Smooth muscle cell (in vitro differentiated cells): Measurements from ENCODE around the gene CALD1. TPM values are rescaled to one million over a fixed set of nuclear protein-coding genes. Genes with fewer than 3 reads are reported as not detected.

Experiments used
- DNase-seq: peaks from one replicate; lab custom pipeline; 2025; ENCODE audit not compliant: unreplicated experiment; lab: John Stamatoyannopoulos, UW
- H2AFZ ChIP-seq: fragments of 200-600 bp; sonication (generic); 2 replicates; pipeline ENCODE4 v1.6.0; 2016; ENCODE audit warnings: antibody characterized with exemption, low read depth, mild to moderate bottlenecking
- H3F3A ChIP-seq: fragments of 200-600 bp; sonication (generic); 2 replicates; pipeline ENCODE4 v1.6.0; 2017; ENCODE audit warnings: antibody characterized with exemption, low read depth
- H3K27ac ChIP-seq: fragments of 200-600 bp; sonication (generic); 2 replicates; pipeline ENCODE4 v1.5.1; 2016; ENCODE audit warnings: low read depth, mild to moderate bottlenecking
- H3K27me3 ChIP-seq: fragments of 200-600 bp; sonication (generic); 2 replicates; pipeline ENCODE4 v1.6.1; 2016; ENCODE audit warnings: low read depth, mild to moderate bottlenecking
- H3K36me3 ChIP-seq: fragments of 200-600 bp; sonication (generic); 2 replicates; pipeline ENCODE4 v1.5.1; 2016; ENCODE audit warnings: low read depth
- H3K4me1 ChIP-seq: fragments of 200-600 bp; sonication (generic); 2 replicates; pipeline ENCODE4 v1.5.1; 2016; ENCODE audit warnings: low read depth
- H3K4me2 ChIP-seq: fragments of 200-600 bp; sonication (generic); 2 replicates; pipeline ENCODE4 v1.6.0; 2016; ENCODE audit warnings: mild to moderate bottlenecking
- H3K4me3 ChIP-seq: fragments of 200-600 bp; sonication (generic); 2 replicates; pipeline ENCODE4 v1.5.1; 2016; ENCODE audit warnings: mild to moderate bottlenecking
- H3K79me2 ChIP-seq: fragments of 200-600 bp; sonication (generic); 2 replicates; pipeline ENCODE4 v1.6.0; 2016; ENCODE audit warnings: low read depth, mild to moderate bottlenecking
- H3K9ac ChIP-seq: fragments of 200-600 bp; sonication (generic); 2 replicates; pipeline ENCODE4 v1.6.0; 2016; ENCODE audit warnings: low read depth
- H3K9me3 ChIP-seq: fragments of 200-600 bp; sonication (generic); replicated peaks from 2 replicates; pipeline ENCODE4 v1.5.1; 2016; ENCODE audit warnings: low read depth
- H4K20me1 ChIP-seq: fragments of 200-600 bp; sonication (generic); 2 replicates; pipeline ENCODE4 v1.6.0; 2016; ENCODE audit warnings: low read depth
- WGBS: methylation state at CpG from one replicate; pipeline ENCODE4 v1.1.7; 2016; ENCODE audit warnings: low lambda C conversion rate; 5-methylcytosine and 5-hydroxymethylcytosine counted together
- polyA plus RNA-seq: library from polyadenylated mRNA; unstranded; fragments of >200 nt; fragmentation: Nextera tagmentation; extraction: Ambion mirVana; gene quantifications from 2 replicates; pipeline ENCODE4 v1.2.1, GENCODE V29; 2016
- total RNA-seq: library from RNA; depleted of rRNA; stranded (reverse); fragments of >200 nt; gene quantifications from 2 replicates; pipeline ENCODE4 v1.2.3, GENCODE V29; 2014
- TF ChIP-seq, protein P1 (sequence below): fragments of 200-600 bp; sonication (generic); IDR thresholded peaks from 2 replicates; pipeline ENCODE4 v1.5.1; 2017; ENCODE audit warnings: borderline replicate concordance, mild to moderate bottlenecking, antibody characterized with exemption; ENCODE audit not compliant: insufficient read depth, poor library complexity, severe bottlenecking

CALD1 gene
- total and polyA plus RNA-seq, 2 experiments from 2014 or later = 948 to 1,552 TPM

GRCh38 chr7:134731616-134732015 lies 47.8 kb upstream of the CALD1 start:
- peaks cover 12% of the 10 kb centered on the region for H3K79me2 ChIP-seq
- WGBS = 17% methylated on average over 1 of the region's 1 CpG
- no peak for DNase-seq
- H3K27ac ChIP-seq = peak overlapping the region; percentile 90
- H3K4me3 ChIP-seq = no peak overlapping the region
- H3K9ac ChIP-seq = peak overlapping the region; percentile 17
- H3K4me2 ChIP-seq = peak overlapping the region; percentile 80
- no peaks in the 10 kb centered on the region for H3K36me3 ChIP-seq
- TF ChIP-seq, protein P1, sequence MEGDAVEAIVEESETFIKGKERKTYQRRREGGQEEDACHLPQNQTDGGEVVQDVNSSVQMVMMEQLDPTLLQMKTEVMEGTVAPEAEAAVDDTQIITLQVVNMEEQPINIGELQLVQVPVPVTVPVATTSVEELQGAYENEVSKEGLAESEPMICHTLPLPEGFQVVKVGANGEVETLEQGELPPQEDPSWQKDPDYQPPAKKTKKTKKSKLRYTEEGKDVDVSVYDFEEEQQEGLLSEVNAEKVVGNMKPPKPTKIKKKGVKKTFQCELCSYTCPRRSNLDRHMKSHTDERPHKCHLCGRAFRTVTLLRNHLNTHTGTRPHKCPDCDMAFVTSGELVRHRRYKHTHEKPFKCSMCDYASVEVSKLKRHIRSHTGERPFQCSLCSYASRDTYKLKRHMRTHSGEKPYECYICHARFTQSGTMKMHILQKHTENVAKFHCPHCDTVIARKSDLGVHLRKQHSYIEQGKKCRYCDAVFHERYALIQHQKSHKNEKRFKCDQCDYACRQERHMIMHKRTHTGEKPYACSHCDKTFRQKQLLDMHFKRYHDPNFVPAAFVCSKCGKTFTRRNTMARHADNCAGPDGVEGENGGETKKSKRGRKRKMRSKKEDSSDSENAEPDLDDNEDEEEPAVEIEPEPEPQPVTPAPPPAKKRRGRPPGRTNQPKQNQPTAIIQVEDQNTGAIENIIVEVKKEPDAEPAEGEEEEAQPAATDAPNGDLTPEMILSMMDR = no peak
- no peaks in the 10 kb centered on the region for H3K9me3 ChIP-seq
- H4K20me1 ChIP-seq = no peaks in the 10 kb centered on the region
- no peaks in the 10 kb centered on the region for H3K27me3 ChIP-seq
- no peak overlapping the region for H2AFZ ChIP-seq
- peaks cover 14% of the 10 kb centered on the region for H3K4me1 ChIP-seq
- peaks cover 36% of the 10 kb centered on the region for H3F3A ChIP-seq

- Histone ChIP-seq H3K9me3 (no peaks in the 10 kb centered on the region), H3F3A (peaks cover 46% of the 10 kb centered on the region), H3K27ac (peak overlapping the region; percentile 90), H3K4me1 (peaks cover 14% of the 10 kb centered on the region), H3K36me3 (no peaks in the 10 kb centered on the region), H3K79me2 (peaks cover 12% of the 10 kb centered on the region), H3K27me3 (no peaks in the 10 kb centered on the region), H4K20me1 (no peaks in the 10 kb centered on the region), H2AFZ (no peak overlapping the region), H3K4me3 (no peak overlapping the region), H3K9ac (no peak overlapping the region), H3K4me2 (no peak overlapping the region)
- TF ChIP-seq, protein P1 = no peak
- no peak for DNase-seq
- 90% methylated on average over 6 of the region's 6 CpGs for WGBS
These were observed 46.7 kb upstream of the CALD1 start for GRCh38 chr7:134732728-134733127.

GRCh38 chr7:134736381-134736780 lies 43.1 kb upstream of the CALD1 start:
- Histone ChIP-seq H3F3A (peaks cover 51% of the 10 kb centered on the region), H3K36me3 (no peaks in the 10 kb centered on the region), H4K20me1 (no peaks in the 10 kb centered on the region), H3K27ac (peak overlapping the region; percentile 97), H3K79me2 (peaks cover 12% of the 10 kb centered on the region), H3K9ac (no peak overlapping the region), H3K4me3 (no peak overlapping the region), H3K4me1 (peaks cover 12% of the 10 kb centered on the region), H3K4me2 (peak overlapping the region; percentile 82), H3K9me3 (no peaks in the 10 kb centered on the region), H2AFZ (peak overlapping the region; percentile 6), H3K27me3 (no peaks in the 10 kb centered on the region)
- no peak for DNase-seq
- WGBS = 83% methylated on average over 2 of the region's 2 CpGs
- TF ChIP-seq, protein P1 = no peak

DNA sequence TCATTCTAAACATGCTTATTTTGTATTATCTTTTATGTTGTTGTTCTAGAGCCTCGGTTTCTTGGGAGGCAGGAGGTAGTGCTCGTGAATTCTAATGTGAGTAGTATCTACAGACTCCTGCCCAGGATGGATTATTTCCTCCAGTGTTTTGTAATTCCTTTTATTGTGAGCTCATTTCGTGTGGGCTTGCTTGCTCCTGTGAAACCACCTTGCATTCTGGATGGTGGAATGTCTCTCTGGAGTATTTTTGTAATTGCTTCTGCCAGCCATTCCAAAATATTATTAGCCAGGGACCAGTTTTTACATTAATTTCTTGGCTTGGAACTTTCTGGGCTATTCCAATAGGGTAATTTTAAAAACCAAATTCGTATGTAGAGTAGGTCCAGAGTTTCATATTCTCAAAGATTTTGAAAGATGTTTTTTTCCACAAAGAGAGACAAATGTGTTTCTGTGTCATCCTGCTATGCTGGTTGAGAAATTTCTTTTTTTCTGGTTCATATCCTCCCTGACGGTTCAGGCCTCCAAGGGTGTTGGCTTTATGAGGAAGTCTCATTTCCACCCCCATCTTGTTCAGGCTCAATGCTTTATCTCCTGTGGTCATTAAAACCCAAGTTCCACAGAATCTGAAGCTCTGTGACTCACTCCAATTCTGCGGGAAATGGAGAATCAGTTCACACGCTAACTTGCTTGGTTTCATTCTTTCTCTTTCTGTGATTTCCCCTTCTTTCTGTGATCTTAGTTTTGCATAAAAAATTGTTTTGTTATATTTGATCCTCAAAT lies 41.7 kb upstream of the CALD1 start:
- H3K4me2 ChIP-seq = peak overlapping the region; percentile 82
- no peaks in the 10 kb centered on the region for H3K9me3 ChIP-seq
- WGBS = 14% methylated on average over 7 of the region's 7 CpGs
- no peaks in the 10 kb centered on the region for H3K36me3 ChIP-seq
- H3K79me2 ChIP-seq = peaks cover 10% of the 10 kb centered on the region
- peak overlapping the region; percentile 97 for H3K27ac ChIP-seq
- H2AFZ ChIP-seq = no peak overlapping the region
- H4K20me1 ChIP-seq = no peaks in the 10 kb centered on the region
- H3F3A ChIP-seq = peaks cover 49% of the 10 kb centered on the region
- H3K4me1 ChIP-seq = peaks cover 16% of the 10 kb centered on the region
- TF ChIP-seq, protein P1 = no peak
- peak overlapping the region; percentile 35 for H3K4me3 ChIP-seq
- H3K9ac ChIP-seq = peak overlapping the region; percentile 83
- H3K27me3 ChIP-seq = no peaks in the 10 kb centered on the region
- DNase-seq = no peak
